Activated CD4-positive, CD25-positive, alpha-beta regulatory T cell treated with anti-CD3 and anti-CD28 coated beads, Interleukin-2, amount 50 U/mL, for 16 hours (primary cell): Measurements from ENCODE around the gene SLC23A2.

ENCODE experiments used
- DNase-seq: peaks from one replicate; pipeline ENCODE4 v3.0.0-alpha.2; 2020; ENCODE audit warnings: low read depth, low spot score

Gene SLC23A2

GRCh38 chr20:4814696-4815252 is 186.5 kb downstream of the SLC23A2 start:
- DNase-seq = peak; percentile 33

DNA sequence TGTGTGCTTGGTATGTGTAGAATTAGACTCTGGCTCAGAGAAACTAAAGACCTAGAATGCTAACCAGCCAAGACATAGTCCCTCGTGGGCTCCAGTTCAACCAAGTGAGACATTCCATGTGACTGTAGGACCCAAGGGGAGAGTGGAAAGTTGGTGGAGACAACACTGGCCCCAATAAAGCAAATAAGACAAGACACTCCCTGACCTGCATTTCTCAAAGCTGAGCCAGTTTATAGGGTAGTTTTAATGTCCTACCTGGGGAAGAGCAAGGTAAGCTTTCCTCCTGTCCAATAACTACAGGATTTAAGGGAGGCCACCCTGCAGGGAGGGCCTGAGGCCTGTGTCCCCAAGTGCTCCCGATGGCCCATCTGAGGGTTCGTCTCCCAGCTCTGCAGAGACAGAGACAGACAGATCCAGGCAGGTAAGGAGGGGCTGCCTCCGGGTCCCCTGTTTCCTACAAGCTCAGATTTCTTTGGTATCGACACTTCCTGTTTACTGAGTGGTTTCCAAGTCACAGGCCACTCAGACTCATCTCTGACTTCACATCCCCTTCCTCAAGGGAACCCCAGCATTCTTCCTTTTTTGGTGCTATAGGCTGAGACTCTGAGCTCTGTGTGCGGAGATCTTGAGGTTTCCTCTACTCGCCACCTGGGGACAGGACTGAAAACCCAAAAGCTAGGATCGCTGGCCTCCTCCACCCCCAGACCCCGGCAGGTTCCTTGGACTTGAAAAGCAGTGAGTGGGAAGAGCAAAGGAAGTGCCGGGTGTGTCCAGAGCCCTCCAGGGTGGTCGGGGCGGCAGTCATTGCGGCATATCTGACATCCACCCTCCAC is 187.2 kb downstream of the SLC23A2 start:
- peak; percentile 31 for DNase-seq

- DNase-seq = no peak
Observed at GRCh38 chr20:4813076-4813862, 188.0 kb downstream of the SLC23A2 start.

DNA sequence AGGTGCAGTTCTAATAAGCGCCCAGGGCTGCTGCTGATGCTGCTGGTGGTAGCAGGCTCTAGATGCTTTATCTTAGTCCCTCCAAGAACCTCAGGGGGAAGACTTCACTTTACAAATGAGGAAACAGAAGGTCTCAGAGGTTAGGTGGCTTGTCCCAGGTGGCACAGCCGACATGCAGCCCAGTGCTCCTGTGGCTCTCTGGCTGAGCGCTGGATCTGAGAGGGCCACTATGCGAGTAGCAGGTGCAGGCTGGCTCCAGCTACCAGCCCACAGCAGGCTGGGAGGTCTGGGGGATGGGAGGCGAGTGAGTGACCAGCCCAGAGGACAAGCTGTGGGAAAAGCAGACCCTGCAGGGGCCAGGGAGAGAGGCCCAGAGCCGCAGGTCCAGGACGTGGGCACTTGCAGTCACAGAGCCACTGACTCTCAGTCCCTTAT is 188.7 kb downstream of the SLC23A2 start:
- no peak for DNase-seq

DNA sequence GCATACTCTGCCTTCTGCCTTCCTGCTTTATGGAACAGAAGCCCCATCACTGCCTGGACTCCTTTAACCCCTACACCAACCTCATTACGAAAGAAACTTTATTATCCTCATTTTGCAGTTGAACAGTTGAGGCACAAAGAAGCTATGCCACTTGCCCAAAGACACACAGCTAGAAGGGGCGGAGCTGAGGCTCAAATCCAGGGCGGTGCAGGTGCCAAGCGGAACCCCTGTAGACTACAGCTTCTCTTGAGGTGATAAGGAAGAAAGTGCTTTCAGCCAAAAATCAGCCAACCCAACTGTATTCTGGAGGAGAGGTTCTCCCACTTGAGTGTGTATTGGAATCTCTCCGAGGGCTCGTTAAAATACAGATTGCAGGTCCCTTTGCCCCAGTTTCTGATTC is 189.1 kb downstream of the SLC23A2 start:
- DNase-seq = no peak

- DNase-seq = no peak
Observed at GRCh38 chr20:4811661-4812181, 189.6 kb downstream of the SLC23A2 start.

- no peak for DNase-seq
Observed at GRCh38 chr20:4811257-4811656, 190.1 kb downstream of the SLC23A2 start.

DNA sequence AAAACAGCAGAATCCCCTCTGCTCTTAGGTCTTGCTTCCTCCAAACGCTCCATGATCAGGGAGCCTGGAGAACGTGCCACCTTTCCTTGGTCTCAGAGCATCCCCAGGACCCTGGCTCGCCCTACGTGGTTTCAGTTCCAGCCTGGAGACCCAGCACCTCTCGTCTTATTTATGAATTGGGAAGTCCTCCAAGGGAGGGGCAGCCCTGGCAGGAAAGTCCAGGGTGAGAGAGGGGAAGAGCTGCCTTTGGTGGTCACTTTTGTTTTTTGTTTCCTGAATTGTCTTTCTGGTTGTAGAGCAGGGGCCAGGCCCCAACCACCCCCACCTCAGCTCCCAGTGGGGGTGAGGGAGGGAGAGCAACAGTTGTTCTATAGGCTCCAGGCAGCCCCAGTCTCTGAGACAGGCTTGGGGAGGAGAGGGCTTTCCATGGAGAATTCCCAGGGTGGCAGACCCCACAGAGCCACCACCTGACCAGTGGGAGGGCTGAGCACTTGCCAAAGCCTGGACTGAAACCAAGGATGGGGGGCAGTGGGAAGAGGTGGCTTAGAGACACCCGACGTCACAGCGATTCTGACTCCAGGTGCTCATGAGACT is 190.8 kb downstream of the SLC23A2 start:
- no peak for DNase-seq

DNA sequence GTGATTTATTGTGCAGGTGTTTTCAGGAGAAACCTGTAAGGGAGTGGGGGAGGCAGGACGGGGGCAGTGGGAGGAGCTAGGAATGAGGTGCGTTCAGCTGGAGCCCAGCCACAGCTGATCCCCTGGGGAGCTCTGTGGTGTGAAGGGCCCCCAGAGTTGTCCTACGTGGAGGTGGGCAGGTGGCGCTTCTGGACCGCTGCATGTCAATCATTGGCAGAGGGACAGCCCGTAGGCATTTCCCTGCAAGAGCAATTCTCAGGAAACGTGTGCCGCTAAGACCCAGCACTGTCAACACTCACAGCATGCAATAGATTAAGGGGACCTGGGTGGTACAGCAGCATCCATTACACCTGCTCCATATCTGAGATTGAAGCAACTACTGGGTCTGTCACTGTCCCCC is 191.6 kb downstream of the SLC23A2 start:
- DNase-seq = no peak

DNA sequence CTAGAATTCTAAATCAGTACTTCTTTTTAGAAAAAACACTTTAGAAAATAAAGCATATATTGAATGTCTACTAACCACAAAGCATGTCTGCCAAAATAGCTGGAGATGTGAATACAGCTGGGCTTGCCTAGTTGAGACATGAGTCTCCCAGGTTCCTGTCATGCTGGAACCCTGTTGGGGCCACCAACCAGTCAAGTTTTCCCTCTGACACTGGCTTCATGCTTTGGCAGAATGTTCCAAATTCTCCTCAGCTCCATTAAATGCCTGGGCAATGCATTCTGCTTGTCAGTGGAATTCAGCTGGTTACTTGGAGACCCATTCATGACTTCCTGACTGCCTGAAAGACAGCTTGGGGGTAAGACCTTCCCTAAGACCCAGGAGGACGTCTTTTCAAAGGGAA is 192.4 kb downstream of the SLC23A2 start:
- DNase-seq = no peak

DNA sequence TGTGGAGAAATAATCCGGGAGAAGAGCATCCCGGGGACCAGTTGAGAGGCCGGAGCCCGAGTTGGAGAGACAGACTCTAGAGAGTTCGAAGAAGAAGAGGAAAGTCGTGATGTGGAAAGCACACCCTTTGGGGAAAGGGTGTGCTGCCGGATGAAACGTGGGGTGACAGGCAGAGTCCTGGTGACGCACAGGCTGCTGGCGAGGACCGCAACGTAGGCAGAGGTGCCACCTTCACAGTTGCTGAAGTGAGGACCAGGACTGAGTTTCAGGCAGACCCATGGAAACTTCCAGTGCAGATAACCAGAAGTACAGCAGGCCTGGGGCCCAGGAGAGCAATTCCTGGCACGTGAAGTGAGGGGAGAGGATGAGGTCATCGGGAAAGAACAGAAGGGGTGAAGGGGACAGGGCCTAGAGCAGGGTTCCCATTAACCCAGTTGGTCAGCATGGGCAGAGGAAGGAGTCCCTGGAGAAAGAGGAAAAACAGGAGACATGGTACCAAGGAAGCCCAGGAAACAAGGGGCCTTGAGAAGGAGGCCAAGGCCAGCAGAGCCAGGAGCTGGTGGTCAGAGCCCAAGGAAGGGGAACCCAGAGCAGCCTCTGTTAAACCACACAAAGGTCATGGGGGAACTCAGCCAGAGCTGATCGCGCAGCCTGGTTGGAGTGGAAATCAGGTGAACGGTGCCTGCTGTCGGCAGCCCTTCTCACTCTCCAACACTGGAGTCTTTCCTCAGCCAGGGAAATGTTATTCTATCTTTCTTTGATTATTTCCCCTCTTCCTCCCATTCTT is 195.5 kb downstream of the SLC23A2 start:
- no peak for DNase-seq

DNA sequence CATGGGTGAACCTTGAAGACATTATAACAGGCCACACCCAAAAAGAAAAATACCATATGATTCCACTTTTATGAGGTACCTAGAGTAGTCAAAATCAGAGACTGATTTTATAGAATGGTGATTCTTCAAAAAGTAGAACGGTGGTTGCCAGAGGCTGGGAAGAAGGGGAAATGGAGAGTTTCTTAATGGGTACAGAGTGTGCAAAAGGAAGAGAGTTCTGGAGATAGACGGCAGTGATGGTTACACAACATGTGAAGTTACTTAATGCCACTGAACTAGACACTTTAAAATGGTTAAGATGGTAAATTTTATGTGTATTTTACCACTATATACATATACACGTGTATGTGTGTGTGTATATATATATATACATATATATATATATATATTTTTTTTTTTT is 198.8 kb downstream of the SLC23A2 start:
- DNase-seq = no peak
